Liver (tissue), 3 donors: ENCODE measurements around the gene GFRA4.

Source experiments
- EGR1 ChIP-seq, 2 donors: IDR thresholded peaks; 2 replicates each; pipeline ENCODE4 v1.6.1; 2016 to 2018; ENCODE audit warnings: antibody characterized with exemption in 2 of 2, low read depth in 2 of 2
- FOXA1 ChIP-seq: IDR thresholded peaks from 2 replicates; pipeline ENCODE4 v1.6.1; 2016; ENCODE audit warnings: antibody characterized with exemption
- GABPA ChIP-seq, 2 donors: IDR thresholded peaks in 1 of 2; conservative IDR thresholded peaks in 1 of 2; 2 replicates each; pipeline ENCODE4 v1.6.1; 2016; ENCODE audit warnings: antibody characterized with exemption in 2 of 2, mild to moderate bottlenecking in 1 of 2, moderate library complexity in 1 of 2
- JUND ChIP-seq, 2 donors: IDR thresholded peaks; 2 replicates each; pipeline ENCODE4 v1.6.1; 2016; ENCODE audit warnings: antibody characterized with exemption in 2 of 2
- NR2F2 ChIP-seq: IDR thresholded peaks from 2 replicates; pipeline ENCODE4 v1.6.1; 2016; ENCODE audit warnings: antibody characterized with exemption
- TAF1 ChIP-seq: conservative IDR thresholded peaks from 2 replicates; pipeline ENCODE4 v1.6.1; 2016; ENCODE audit warnings: antibody characterized with exemption, mild to moderate bottlenecking
- YY1 ChIP-seq: IDR thresholded peaks from 2 replicates; pipeline ENCODE4 v1.6.1; 2016; ENCODE audit warnings: antibody characterized with exemption, mild to moderate bottlenecking
- TF ChIP-seq, protein P1 (sequence below): fragments of 150-350 bp; IDR thresholded peaks from 2 replicates; pipeline ENCODE4 v1.5.1; 2017; ENCODE audit warnings: improper control_type of control experiment, low read depth, low read length; ENCODE audit not compliant: missing input control
- TF ChIP-seq, protein P2 (sequence below): IDR thresholded peaks from 2 replicates; pipeline ENCODE4 v1.6.1; 2016; ENCODE audit warnings: antibody characterized with exemption, mild to moderate bottlenecking
- TF ChIP-seq, protein P3 (sequence below): IDR thresholded peaks from 2 replicates; pipeline ENCODE4 v1.6.1; 2016; ENCODE audit warnings: antibody characterized with exemption
- TF ChIP-seq, protein P4 (sequence below): IDR thresholded peaks from 2 replicates; pipeline ENCODE4 v1.6.1; 2016; ENCODE audit warnings: antibody characterized with exemption
- TF ChIP-seq, protein P5 (sequence below): IDR thresholded peaks from 2 replicates; pipeline ENCODE4 v1.6.1; 2016; ENCODE audit warnings: antibody characterized with exemption
- donor health status: healthy.
- donor health status: healthy.

DNA sequence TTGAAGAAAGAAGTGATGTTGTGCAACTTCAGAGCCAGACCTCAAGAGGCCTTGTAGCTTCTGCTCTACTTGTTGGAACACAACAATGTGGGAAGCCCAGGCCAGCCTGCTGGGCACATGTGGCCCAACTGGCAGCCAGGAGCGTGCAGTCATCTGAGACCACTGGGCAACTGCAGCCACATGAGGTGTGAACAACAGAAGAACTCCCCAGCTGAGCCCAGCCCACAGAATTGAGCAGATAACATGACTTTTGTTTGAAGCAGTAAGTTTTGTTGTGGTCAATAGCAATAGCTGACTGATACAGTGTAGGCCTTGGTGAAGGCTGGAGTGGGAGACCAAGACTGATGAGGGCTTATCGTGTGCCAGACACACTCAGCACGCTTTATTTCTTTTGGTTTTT, 27.2 kb upstream of the GFRA4 start:
- no peak for TF ChIP-seq TAF1
- TF ChIP-seq, protein P1, sequence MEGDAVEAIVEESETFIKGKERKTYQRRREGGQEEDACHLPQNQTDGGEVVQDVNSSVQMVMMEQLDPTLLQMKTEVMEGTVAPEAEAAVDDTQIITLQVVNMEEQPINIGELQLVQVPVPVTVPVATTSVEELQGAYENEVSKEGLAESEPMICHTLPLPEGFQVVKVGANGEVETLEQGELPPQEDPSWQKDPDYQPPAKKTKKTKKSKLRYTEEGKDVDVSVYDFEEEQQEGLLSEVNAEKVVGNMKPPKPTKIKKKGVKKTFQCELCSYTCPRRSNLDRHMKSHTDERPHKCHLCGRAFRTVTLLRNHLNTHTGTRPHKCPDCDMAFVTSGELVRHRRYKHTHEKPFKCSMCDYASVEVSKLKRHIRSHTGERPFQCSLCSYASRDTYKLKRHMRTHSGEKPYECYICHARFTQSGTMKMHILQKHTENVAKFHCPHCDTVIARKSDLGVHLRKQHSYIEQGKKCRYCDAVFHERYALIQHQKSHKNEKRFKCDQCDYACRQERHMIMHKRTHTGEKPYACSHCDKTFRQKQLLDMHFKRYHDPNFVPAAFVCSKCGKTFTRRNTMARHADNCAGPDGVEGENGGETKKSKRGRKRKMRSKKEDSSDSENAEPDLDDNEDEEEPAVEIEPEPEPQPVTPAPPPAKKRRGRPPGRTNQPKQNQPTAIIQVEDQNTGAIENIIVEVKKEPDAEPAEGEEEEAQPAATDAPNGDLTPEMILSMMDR, result no peak
- no peak for TF ChIP-seq GABPA (IDR thresholded peaks at IDR 0.05 in 1 of 2, conservative IDR thresholded peaks at IDR 0.05 in 1 of 2)
- TF ChIP-seq, protein P2, sequence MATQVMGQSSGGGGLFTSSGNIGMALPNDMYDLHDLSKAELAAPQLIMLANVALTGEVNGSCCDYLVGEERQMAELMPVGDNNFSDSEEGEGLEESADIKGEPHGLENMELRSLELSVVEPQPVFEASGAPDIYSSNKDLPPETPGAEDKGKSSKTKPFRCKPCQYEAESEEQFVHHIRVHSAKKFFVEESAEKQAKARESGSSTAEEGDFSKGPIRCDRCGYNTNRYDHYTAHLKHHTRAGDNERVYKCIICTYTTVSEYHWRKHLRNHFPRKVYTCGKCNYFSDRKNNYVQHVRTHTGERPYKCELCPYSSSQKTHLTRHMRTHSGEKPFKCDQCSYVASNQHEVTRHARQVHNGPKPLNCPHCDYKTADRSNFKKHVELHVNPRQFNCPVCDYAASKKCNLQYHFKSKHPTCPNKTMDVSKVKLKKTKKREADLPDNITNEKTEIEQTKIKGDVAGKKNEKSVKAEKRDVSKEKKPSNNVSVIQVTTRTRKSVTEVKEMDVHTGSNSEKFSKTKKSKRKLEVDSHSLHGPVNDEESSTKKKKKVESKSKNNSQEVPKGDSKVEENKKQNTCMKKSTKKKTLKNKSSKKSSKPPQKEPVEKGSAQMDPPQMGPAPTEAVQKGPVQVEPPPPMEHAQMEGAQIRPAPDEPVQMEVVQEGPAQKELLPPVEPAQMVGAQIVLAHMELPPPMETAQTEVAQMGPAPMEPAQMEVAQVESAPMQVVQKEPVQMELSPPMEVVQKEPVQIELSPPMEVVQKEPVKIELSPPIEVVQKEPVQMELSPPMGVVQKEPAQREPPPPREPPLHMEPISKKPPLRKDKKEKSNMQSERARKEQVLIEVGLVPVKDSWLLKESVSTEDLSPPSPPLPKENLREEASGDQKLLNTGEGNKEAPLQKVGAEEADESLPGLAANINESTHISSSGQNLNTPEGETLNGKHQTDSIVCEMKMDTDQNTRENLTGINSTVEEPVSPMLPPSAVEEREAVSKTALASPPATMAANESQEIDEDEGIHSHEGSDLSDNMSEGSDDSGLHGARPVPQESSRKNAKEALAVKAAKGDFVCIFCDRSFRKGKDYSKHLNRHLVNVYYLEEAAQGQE, result no peak
- TF ChIP-seq, protein P3, sequence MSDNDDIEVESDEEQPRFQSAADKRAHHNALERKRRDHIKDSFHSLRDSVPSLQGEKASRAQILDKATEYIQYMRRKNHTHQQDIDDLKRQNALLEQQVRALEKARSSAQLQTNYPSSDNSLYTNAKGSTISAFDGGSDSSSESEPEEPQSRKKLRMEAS, result no peak
- TF ChIP-seq, protein P4, sequence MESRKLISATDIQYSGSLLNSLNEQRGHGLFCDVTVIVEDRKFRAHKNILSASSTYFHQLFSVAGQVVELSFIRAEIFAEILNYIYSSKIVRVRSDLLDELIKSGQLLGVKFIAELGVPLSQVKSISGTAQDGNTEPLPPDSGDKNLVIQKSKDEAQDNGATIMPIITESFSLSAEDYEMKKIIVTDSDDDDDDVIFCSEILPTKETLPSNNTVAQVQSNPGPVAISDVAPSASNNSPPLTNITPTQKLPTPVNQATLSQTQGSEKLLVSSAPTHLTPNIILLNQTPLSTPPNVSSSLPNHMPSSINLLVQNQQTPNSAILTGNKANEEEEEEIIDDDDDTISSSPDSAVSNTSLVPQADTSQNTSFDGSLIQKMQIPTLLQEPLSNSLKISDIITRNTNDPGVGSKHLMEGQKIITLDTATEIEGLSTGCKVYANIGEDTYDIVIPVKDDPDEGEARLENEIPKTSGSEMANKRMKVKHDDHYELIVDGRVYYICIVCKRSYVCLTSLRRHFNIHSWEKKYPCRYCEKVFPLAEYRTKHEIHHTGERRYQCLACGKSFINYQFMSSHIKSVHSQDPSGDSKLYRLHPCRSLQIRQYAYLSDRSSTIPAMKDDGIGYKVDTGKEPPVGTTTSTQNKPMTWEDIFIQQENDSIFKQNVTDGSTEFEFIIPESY, result no peak
- no peak for TF ChIP-seq EGR1 (IDR thresholded peaks at IDR 0.05; ENCODE audit: low read depth in 2 of 2)
- TF ChIP-seq, protein P5, sequence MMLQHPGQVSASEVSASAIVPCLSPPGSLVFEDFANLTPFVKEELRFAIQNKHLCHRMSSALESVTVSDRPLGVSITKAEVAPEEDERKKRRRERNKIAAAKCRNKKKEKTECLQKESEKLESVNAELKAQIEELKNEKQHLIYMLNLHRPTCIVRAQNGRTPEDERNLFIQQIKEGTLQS, result no peak
- TF ChIP-seq NR2F2, result no peak
- no peak for TF ChIP-seq JUND (IDR thresholded peaks at IDR 0.05)
- no peak for TF ChIP-seq FOXA1
- TF ChIP-seq YY1, result no peak
